ENCODE measurements around the gene USP6NL. TPM values are rescaled to one million over a fixed set of nuclear protein-coding genes. Genes with fewer than 3 reads are reported as not detected.

USP6NL gene
- total RNA-seq = 11.4 and 15.6 TPM in 2 replicates

DNA sequence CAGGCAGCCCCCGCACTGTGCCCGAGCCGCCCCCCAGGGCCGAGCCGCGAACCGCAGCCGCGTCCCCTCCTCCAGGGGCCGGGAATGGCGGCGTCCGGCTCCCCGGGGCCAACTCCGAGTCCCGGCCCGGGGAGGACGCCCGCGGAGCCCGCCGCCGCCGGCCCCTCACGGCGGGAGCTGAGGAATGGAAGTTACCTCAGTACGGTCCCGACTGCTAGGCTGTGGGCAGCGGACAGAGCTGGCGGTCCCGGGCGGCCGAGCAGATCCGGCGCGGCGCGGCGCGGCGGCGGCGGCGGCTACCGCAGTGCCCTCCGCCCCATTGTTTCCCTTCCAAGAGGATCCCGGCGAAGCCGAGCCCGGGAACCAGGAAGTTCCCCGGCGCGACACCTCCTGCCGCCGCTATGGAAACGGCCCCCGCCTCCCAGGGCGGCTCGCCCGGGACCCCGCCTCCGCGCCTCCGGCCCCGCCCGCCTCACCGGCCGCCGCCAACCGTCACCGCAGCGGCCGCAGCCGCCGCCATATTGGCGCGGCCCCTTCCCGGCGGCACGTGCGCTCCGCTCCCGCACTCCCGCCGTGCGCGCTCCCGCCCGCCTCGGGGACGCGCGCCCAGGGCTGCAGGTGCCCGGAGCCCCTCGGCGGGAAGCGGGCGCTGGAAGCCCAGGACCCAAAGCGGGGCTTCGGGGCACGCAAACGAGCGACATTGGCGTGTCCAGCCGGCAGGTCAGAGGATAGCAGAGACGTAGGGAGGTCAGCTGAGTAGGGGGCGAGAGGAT, at the start of gene USP6NL:
Gene USP6NL (minus strand): TSS at position 403 of the 773 bp plus-strand sequence. CDS start 14,016 bp downstream, outside the sequence.

Other genes with a start within 250 kb of the USP6NL start
- gene ECHDC3, start 130.7 kb upstream of the USP6NL start, total RNA-seq = 1.5 and 1.8 TPM in 2 replicates
- 4.0 and 5.0 TPM in 2 replicates for gene PROSER2, start 211.7 kb upstream of the USP6NL start, total RNA-seq